DND-41 (cell line): Measurements from ENCODE around the gene SUPV3L1.
"Not testable (repeated sequence)": the region's sequence is repeated elsewhere in the genome, so short reads cannot be mapped to it uniquely, and the experiment has no call there.

Experiments
- CTCF ChIP-seq: IDR thresholded peaks from 2 replicates; pipeline ENCODE4 v1.5.1; 2012; ENCODE audit warnings: borderline replicate concordance, low read length, moderate library complexity, mild to moderate bottlenecking; ENCODE audit not compliant: poor library complexity, severe bottlenecking; ENCODE audit errors: extremely low read depth
- EZH2 ChIP-seq: IDR thresholded peaks from 3 replicates; pipeline ENCODE4 v1.6.1; 2012; ENCODE audit warnings: borderline replicate concordance, low read depth, mild to moderate bottlenecking, moderate library complexity, low read length, inconsistent platforms; ENCODE audit not compliant: severe bottlenecking

DNA sequence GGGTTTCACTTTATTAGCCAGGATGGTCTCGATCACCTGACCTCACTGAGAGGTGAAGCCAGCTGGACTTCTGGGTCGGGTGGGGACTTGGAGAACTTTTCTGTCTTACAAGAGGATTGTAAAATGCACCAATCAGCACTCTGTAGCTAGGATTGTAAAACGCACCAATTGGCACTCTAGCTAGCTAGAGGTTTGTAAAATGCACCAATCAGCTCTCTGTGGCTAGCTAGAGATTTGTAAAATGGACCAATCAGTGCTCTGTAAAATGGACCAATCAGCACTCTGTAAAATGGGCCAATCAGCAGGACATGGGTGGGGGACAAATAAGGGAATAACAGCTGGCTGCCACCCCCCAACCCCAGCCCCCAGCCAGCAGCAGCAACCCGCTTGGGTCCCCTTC is 4.7 kb upstream of the SUPV3L1 start:
- TF ChIP-seq CTCF, EZH2: not testable (repeated sequence)
